Type B pancreatic cell (in vitro differentiated cells): ENCODE measurements around the gene EVI5. TPM values are rescaled to one million over a fixed set of nuclear protein-coding genes. Genes with fewer than 3 reads are reported as not detected.

ENCODE experiments used
- DNase-seq: peaks from one replicate; pipeline ENCODE4 v3.0.0; 2021; ENCODE audit warnings: mixed read lengths; ENCODE audit not compliant: unreplicated experiment; ENCODE audit errors: extremely low spot score
- H3K27ac Mint-ChIP-seq: 2 replicates; pipeline ENCODE4 v1.8.0; 2021; ENCODE audit warnings: mild to moderate bottlenecking, mixed read lengths
- H3K27me3 Mint-ChIP-seq: 2 replicates; pipeline ENCODE4 v1.8.0; 2021; ENCODE audit warnings: mixed read lengths
- H3K36me3 Mint-ChIP-seq: 2 replicates; pipeline ENCODE4 v1.8.0; 2021; ENCODE audit warnings: mixed read lengths
- H3K4me1 Mint-ChIP-seq: one replicate; pipeline ENCODE4 v1.8.0; 2021; ENCODE audit warnings: mixed read lengths; ENCODE audit not compliant: unreplicated experiment
- H3K4me3 Mint-ChIP-seq: 2 replicates; pipeline ENCODE4 v1.8.0; 2021; ENCODE audit warnings: mild to moderate bottlenecking, mixed read lengths
- H3K9me3 Mint-ChIP-seq: 2 replicates; pipeline ENCODE4 v1.8.0; 2021; ENCODE audit warnings: mixed read lengths
- CTCF ChIP-seq: fragments of 200-600 bp; sonication (generic); conservative IDR thresholded peaks from 2 replicates; pipeline ENCODE4 v1.5.0; 2021; ENCODE audit warnings: antibody characterized with exemption, mild to moderate bottlenecking
- total RNA-seq: library from RNA; stranded (reverse); gene quantifications from 2 replicates; pipeline ENCODE4 v1.2.1, GENCODE V29; 2021; ENCODE audit warnings: low replicate concordance

Gene EVI5
- total RNA-seq, 1 donor from 2014 or later = 29.6 TPM

GRCh38 chr1:92482665-92483609 is 302.0 kb downstream of the EVI5 start:
- peak overlapping the region; percentile 82 for H3K4me3 Mint-ChIP-seq
- TF ChIP-seq CTCF = no peak
- H3K36me3 Mint-ChIP-seq = no peaks in the 10 kb centered on the region
- H3K4me1 Mint-ChIP-seq = peaks cover 20% of the 10 kb centered on the region
- H3K27ac Mint-ChIP-seq = no peak overlapping the region
- H3K27me3 Mint-ChIP-seq = peaks cover 94% of the 10 kb centered on the region
- no peak for DNase-seq
- no peaks in the 10 kb centered on the region for H3K9me3 Mint-ChIP-seq

- TF ChIP-seq CTCF = no peak
- Mint-ChIP-seq H3K4me1 (peaks cover 20% of the 10 kb centered on the region), H3K36me3 (no peaks in the 10 kb centered on the region), H3K4me3 (peak overlapping the region; percentile 82), H3K9me3 (no peaks in the 10 kb centered on the region), H3K27ac (no peak overlapping the region), H3K27me3 (peaks cover 94% of the 10 kb centered on the region)
- DNase-seq = no peak
These were observed 302.8 kb downstream of the EVI5 start for GRCh38 chr1:92481971-92482664.

- Mint-ChIP-seq H3K27me3 (peaks cover 96% of the 10 kb centered on the region), H3K9me3 (no peaks in the 10 kb centered on the region), H3K4me3 (peak overlapping the region; percentile 77), H3K4me1 (peaks cover 20% of the 10 kb centered on the region), H3K36me3 (no peaks in the 10 kb centered on the region), H3K27ac (peak overlapping the region; percentile 5)
- no peak for TF ChIP-seq CTCF
- no peak for DNase-seq
These were observed 303.3 kb downstream of the EVI5 start for GRCh38 chr1:92481599-92481925.

GRCh38 chr1:92480813-92481598 is 303.9 kb downstream of the EVI5 start:
- TF ChIP-seq CTCF = no peak
- DNase-seq = no peak
- no peaks in the 10 kb centered on the region for H3K36me3 Mint-ChIP-seq
- peaks cover 20% of the 10 kb centered on the region for H3K4me1 Mint-ChIP-seq
- peak overlapping the region; percentile 77 for H3K4me3 Mint-ChIP-seq
- H3K27ac Mint-ChIP-seq = peak overlapping the region; percentile 5
- H3K9me3 Mint-ChIP-seq = no peaks in the 10 kb centered on the region
- peaks cover 96% of the 10 kb centered on the region for H3K27me3 Mint-ChIP-seq

- peaks cover 97% of the 10 kb centered on the region for H3K27me3 Mint-ChIP-seq
- H3K36me3 Mint-ChIP-seq = no peaks in the 10 kb centered on the region
- no peak overlapping the region for H3K27ac Mint-ChIP-seq
- no peaks in the 10 kb centered on the region for H3K9me3 Mint-ChIP-seq
- TF ChIP-seq CTCF = no peak
- H3K4me1 Mint-ChIP-seq = peaks cover 20% of the 10 kb centered on the region
- no peak for DNase-seq
- peak overlapping the region; percentile 72 for H3K4me3 Mint-ChIP-seq
These were observed 304.6 kb downstream of the EVI5 start for GRCh38 chr1:92480200-92480812.
